Lower leg skin (tissue), 3 donors: ENCODE results near the gene DUOX1.

Experiments used
- CTCF ChIP-seq, 3 donors: fragments of 450-650 bp; IDR thresholded peaks; one replicate each; pipeline ENCODE4 v1.5.1; 2016; ENCODE audit warnings: antibody characterized with exemption in 3 of 3, mild to moderate bottlenecking in 3 of 3, moderate library complexity in 2 of 3
- POLR2A ChIP-seq, 2 donors: fragments of 450-650 bp; IDR thresholded peaks; one replicate each; pipeline ENCODE4 v1.6.1; 2016 to 2017; ENCODE audit warnings: antibody characterized with exemption in 2 of 2, mild to moderate bottlenecking in 1 of 2, moderate library complexity in 1 of 2

GRCh38 chr15:45097466-45097865, 32.3 kb upstream of the DUOX1 start:
- TF ChIP-seq POLR2A (IDR thresholded peaks at IDR 0.05) (no peak), CTCF (IDR thresholded peaks at IDR 0.05) (no peak)
